ENCODE measurements around the gene P2RY12. TPM values are rescaled to one million over a fixed set of nuclear protein-coding genes. Genes with fewer than 3 reads are reported as not detected.
A peak's percentile ranks its signal among the peaks of the same experiment; 100 is the strongest.

The P2RY12 gene
- total RNA-seq, 1 experiment from 2014 or later = not detected

- peaks cover 15% of the 10 kb centered on the region for H3K79me2 ChIP-seq (ENCODE audit: low read length)
- H3K9me3 ChIP-seq (ENCODE audit: low read length) = no peaks in the 10 kb centered on the region
- BruUV-seq (replicated peaks) = no TSS peak
- peak overlapping the region; percentile 9 for H2AFZ ChIP-seq (ENCODE audit: low read length)
- H3F3A ChIP-seq (ENCODE audit: low read length, unreplicated experiment) = peaks cover 6% of the 10 kb centered on the region
- TF ChIP-seq EZH2phosphoT487 (IDR thresholded peaks at IDR 0.05; ENCODE audit: borderline replicate concordance, low read length) (no peak), CTCF (conservative IDR thresholded peaks at IDR 0.05; ENCODE audit: low read depth, low read length) (no peak), EZH2 (IDR thresholded peaks at IDR 0.05; ENCODE audit: low read length, unreplicated experiment) (no peak)
- H3K27ac ChIP-seq (ENCODE audit: low read length) = peak overlapping the region; percentile 70
- H3K27me3 ChIP-seq (ENCODE audit: low read length) = no peaks in the 10 kb centered on the region
- peak overlapping the region; percentile 15 for H3K4me3 ChIP-seq (ENCODE audit: low read length)
- H3K9me2 ChIP-seq (replicated peaks; ENCODE audit: low read length) = no peaks in the 10 kb centered on the region
- H3K36me3 ChIP-seq (ENCODE audit: low read depth, low read length) = no peaks in the 10 kb centered on the region
- DNase-seq (no peak), ATAC-seq (no peak)
- CTCF ChIA-PET = interaction anchor here (0.6 kb wide), 1 partner anchor 27 kb away, joined by 19 read pairs; no protein-coding TSS in a partner anchor
- H3K4me1 ChIP-seq (ENCODE audit: insufficient read depth, low read length) = peaks cover 65% of the 10 kb centered on the region
- POLR2A ChIA-PET (ENCODE audit: unreplicated experiment) = no interaction called here
- H4K20me1 ChIP-seq (ENCODE audit: low read length) = no peaks in the 10 kb centered on the region
- H3K9ac ChIP-seq (ENCODE audit: low read length) = 0 out of 2 replicates have a peak overlapping the region, but pooled peaks have one; percentile 6
- H3K4me2 ChIP-seq (ENCODE audit: low read length) = peak overlapping the region; percentile 71
- intact Hi-C loops (cut with micrococcal nuclease) = no loop called here
Observed at GRCh38 chr3:151320131-151320530, 64.4 kb downstream of the P2RY12 start.

- H3K4me2 ChIP-seq (ENCODE audit: low read length) = peak overlapping the region; percentile 71
- H3K4me3 ChIP-seq (ENCODE audit: low read length) = peak overlapping the region; percentile 15
- no peaks in the 10 kb centered on the region for H3K9me2 ChIP-seq (replicated peaks; ENCODE audit: low read length)
- peak overlapping the region; percentile 70 for H3K27ac ChIP-seq (ENCODE audit: low read length)
- TF ChIP-seq EZH2 (IDR thresholded peaks at IDR 0.05; ENCODE audit: low read length, unreplicated experiment) (no peak), EZH2phosphoT487 (IDR thresholded peaks at IDR 0.05; ENCODE audit: borderline replicate concordance, low read length) (no peak)
- no peaks in the 10 kb centered on the region for H4K20me1 ChIP-seq (ENCODE audit: low read length)
- DNase-seq (peak; percentile 58), ATAC-seq (peak; percentile 49)
- H3K36me3 ChIP-seq (ENCODE audit: low read depth, low read length) = no peaks in the 10 kb centered on the region
- peak overlapping the region; percentile 53 for H3K9ac ChIP-seq (ENCODE audit: low read length)
- no TSS peak for BruUV-seq (replicated peaks)
- no peaks in the 10 kb centered on the region for H3K27me3 ChIP-seq (ENCODE audit: low read length)
- H3K9me3 ChIP-seq (ENCODE audit: low read length) = no peaks in the 10 kb centered on the region
- H2AFZ ChIP-seq (ENCODE audit: low read length) = peak overlapping the region; percentile 9
- peaks cover 6% of the 10 kb centered on the region for H3F3A ChIP-seq (ENCODE audit: low read length, unreplicated experiment)
- intact Hi-C loops (cut with micrococcal nuclease) = loop anchor here (2.0 to 5.0 kb wide), 2 partner anchors 29 to 588 kb away; no protein-coding TSS in a partner anchor
- POLR2A ChIA-PET (ENCODE audit: unreplicated experiment) = no interaction called here
- H3K79me2 ChIP-seq (ENCODE audit: low read length) = peaks cover 20% of the 10 kb centered on the region
- H3K4me1 ChIP-seq (ENCODE audit: insufficient read depth, low read length) = peaks cover 69% of the 10 kb centered on the region
- CTCF ChIA-PET = interaction anchor here (0.6 kb wide), 1 partner anchor 26 kb away, joined by 19 read pairs; no protein-coding TSS in a partner anchor
Observed at GRCh38 chr3:151319628-151320027, 64.9 kb downstream of the P2RY12 start.

- Histone ChIP-seq H3K27ac (ENCODE audit: low read length) (peak overlapping the region; percentile 70), H3K27me3 (ENCODE audit: low read length) (no peaks in the 10 kb centered on the region), H3K4me3 (ENCODE audit: low read length) (peak overlapping the region; percentile 15; the same call in 1 of the 2 replicates), H3K9ac (ENCODE audit: low read length) (peak overlapping the region; percentile 53), H3K36me3 (ENCODE audit: low read depth, low read length) (no peaks in the 10 kb centered on the region), H3K4me2 (ENCODE audit: low read length) (peak overlapping the region; percentile 71), H3K9me2 (replicated peaks; ENCODE audit: low read length) (no peaks in the 10 kb centered on the region), H4K20me1 (ENCODE audit: low read length) (no peaks in the 10 kb centered on the region), H2AFZ (ENCODE audit: low read length) (peak overlapping the region; percentile 10; the same call in 1 of the 2 replicates), H3K4me1 (ENCODE audit: insufficient read depth, low read length) (peaks cover 75% of the 10 kb centered on the region), H3K9me3 (ENCODE audit: low read length) (no peaks in the 10 kb centered on the region), H3K79me2 (ENCODE audit: low read length) (peaks cover 27% of the 10 kb centered on the region), H3F3A (ENCODE audit: low read length, unreplicated experiment) (peaks cover 6% of the 10 kb centered on the region)
- CTCF ChIA-PET = interaction anchor here (0.5 kb wide), 1 partner anchor 9 kb away, joined by 5 read pairs; no protein-coding TSS in a partner anchor
- peak; percentile 7 for ATAC-seq
- intact Hi-C loops (cut with micrococcal nuclease) = loop anchor here (2.0 to 5.0 kb wide), 2 partner anchors 28 to 588 kb away; no protein-coding TSS in a partner anchor
- TF ChIP-seq CTCF (conservative IDR thresholded peaks at IDR 0.05; ENCODE audit: low read depth, low read length) (no peak), EZH2 (IDR thresholded peaks at IDR 0.05; ENCODE audit: low read length, unreplicated experiment) (no peak), EZH2phosphoT487 (IDR thresholded peaks at IDR 0.05; ENCODE audit: borderline replicate concordance, low read length) (no peak)
- POLR2A ChIA-PET (ENCODE audit: unreplicated experiment) = no interaction called here
- DNase-seq = peak; percentile 39
- no TSS peak for BruUV-seq (replicated peaks)
Observed at GRCh38 chr3:151318991-151319390, 65.6 kb downstream of the P2RY12 start.
